ENCODE measurements around the gene CDC42BPB.
A peak's percentile ranks its signal among the peaks of the same experiment; 100 is the strongest.

Gene CDC42BPB

DNA sequence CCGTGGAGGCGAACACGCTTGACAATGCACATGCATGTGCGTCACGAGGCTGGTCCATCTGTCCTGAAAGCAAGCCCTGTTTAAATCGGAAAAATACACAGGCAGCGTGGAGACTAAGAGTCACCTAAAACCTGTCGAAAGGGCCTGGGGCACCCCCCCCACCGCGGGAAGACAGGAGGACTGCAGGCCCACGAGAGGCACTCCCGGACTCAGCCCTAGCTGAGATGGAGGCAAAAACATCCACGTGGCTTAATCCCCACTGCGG, 54.1 kb downstream of the CDC42BPB start:
- no peaks in the 10 kb centered on the region for H3K4me1 ChIP-seq
- in situ Hi-C loops (cut with MboI; ENCODE audit: low sequenced_read_pairs) = no loop called here
- no peak for DNase-seq (ENCODE audit: low spot score in 2 of 2)
- no peaks in the 10 kb centered on the region for H3K9me3 ChIP-seq
- H3K27me3 ChIP-seq (ENCODE audit: low read depth) = no peaks in the 10 kb centered on the region
- H3K4me3 ChIP-seq = no peak overlapping the region
- peaks cover 41% of the 10 kb centered on the region for H3K36me3 ChIP-seq (replicated peaks)

DNA sequence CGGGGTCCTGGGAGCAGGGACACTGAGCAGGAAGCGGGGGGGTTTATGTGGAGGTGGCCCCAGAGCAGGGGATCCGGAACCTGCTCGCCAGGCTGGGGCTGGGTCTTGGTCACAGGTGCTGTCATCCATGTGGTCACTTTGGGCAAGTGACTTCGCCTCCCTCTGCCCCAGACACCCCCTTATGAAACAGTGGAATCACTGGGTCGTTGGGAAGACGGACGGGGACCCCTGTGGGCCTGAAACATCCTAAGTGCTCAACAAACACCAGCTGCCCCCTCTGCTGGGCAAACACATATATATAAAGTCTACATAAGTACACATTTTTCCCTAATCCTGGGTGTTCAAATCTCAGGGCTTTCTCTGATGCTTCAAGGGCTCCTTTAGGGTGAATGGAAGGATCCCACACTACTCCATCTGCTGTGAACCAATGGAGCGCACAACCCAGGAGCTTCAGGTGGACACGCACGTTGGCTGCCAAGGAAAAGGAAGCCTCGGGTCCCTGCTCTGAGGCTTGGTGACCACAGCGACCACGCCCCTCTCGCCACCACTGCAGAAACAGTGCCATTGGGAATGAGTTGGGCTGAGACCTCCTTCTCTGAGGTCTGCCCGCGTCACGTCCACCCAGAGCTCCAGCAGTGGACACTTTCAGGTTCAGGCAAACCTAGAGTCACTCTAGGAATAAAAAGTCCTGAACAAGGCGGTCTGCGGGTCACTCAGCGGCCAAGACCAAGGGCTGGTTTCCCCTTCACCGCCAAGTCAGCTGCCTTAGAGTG, 54.6 kb downstream of the CDC42BPB start:
- no peak for DNase-seq (ENCODE audit: low spot score in 2 of 2)
- H3K36me3 ChIP-seq (replicated peaks) = peaks cover 41% of the 10 kb centered on the region
- no peaks in the 10 kb centered on the region for H3K27me3 ChIP-seq (ENCODE audit: low read depth)
- no peak overlapping the region for H3K4me3 ChIP-seq
- in situ Hi-C loops (cut with MboI; ENCODE audit: low sequenced_read_pairs) = no loop called here
- no peaks in the 10 kb centered on the region for H3K9me3 ChIP-seq
- H3K4me1 ChIP-seq = no peaks in the 10 kb centered on the region

DNA sequence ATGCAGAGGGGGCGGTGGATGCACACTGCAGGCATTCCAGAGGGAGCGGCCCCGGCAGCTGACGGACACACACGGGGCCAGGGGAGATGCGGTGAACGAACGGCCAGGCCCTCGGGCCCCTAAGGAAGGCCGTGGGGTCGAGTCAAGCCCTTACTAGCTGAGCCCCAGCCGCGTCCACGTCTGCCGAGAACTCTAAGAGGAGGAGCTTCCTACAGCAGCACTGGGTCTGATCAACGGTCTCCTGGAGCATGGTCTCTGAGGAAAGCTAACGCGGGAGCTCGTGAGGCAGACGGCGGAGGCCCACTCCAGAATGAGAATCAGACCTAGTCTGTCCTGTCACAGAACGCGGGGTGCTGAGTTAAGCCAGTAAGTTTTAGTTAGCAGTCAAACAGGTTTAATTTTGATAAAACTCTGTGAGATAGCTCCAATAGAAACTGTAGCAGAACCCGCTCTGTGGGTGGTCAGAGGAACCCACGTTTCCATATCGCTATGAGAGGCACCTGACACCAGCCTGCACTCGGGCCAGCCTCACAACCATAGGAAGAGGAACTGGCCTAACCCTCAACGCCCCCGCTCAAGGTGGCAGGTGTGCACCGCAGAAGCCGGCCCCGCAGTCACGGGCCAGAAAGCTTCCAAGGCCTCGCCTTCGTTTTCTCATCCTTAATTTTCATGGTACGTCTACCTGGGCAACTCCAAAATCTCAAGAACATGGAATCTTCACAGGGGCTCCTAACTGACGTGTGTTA, 55.5 kb downstream of the CDC42BPB start:
- Histone ChIP-seq H3K36me3 (replicated peaks) (peaks cover 45% of the 10 kb centered on the region), H3K9me3 (no peaks in the 10 kb centered on the region), H3K27me3 (ENCODE audit: low read depth) (no peaks in the 10 kb centered on the region), H3K4me3 (no peak overlapping the region), H3K4me1 (no peaks in the 10 kb centered on the region)
- in situ Hi-C loops (cut with MboI; ENCODE audit: low sequenced_read_pairs) = no loop called here
- DNase-seq (ENCODE audit: low spot score in 2 of 2) = no peak

DNA sequence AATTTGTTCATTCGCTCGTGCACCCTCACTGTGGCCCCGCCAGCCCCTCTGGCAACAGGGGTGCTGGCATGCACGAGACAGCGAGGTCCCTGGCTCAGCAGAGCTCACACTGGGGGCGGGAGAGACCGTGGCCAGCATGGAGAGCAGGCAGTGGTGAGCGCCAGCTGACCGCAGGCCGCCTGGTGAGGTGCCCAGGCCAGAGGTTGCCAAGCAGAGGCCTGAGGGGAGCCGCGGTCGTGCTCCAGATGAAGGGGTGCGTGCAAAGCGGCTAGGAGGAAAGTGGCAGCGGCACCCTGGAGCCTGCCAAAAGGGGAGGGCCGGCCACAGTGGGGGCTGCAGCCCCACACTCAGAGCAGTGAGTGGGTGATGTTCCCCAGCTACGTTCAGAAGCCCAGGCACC, 56.1 kb downstream of the CDC42BPB start:
- peaks cover 46% of the 10 kb centered on the region for H3K36me3 ChIP-seq (replicated peaks)
- no peaks in the 10 kb centered on the region for H3K9me3 ChIP-seq
- H3K27me3 ChIP-seq (ENCODE audit: low read depth) = no peaks in the 10 kb centered on the region
- no peak for DNase-seq (ENCODE audit: low spot score in 2 of 2)
- H3K4me1 ChIP-seq = no peaks in the 10 kb centered on the region
- no peak overlapping the region for H3K4me3 ChIP-seq
- in situ Hi-C loops (cut with MboI; ENCODE audit: low sequenced_read_pairs) = no loop called here

DNA sequence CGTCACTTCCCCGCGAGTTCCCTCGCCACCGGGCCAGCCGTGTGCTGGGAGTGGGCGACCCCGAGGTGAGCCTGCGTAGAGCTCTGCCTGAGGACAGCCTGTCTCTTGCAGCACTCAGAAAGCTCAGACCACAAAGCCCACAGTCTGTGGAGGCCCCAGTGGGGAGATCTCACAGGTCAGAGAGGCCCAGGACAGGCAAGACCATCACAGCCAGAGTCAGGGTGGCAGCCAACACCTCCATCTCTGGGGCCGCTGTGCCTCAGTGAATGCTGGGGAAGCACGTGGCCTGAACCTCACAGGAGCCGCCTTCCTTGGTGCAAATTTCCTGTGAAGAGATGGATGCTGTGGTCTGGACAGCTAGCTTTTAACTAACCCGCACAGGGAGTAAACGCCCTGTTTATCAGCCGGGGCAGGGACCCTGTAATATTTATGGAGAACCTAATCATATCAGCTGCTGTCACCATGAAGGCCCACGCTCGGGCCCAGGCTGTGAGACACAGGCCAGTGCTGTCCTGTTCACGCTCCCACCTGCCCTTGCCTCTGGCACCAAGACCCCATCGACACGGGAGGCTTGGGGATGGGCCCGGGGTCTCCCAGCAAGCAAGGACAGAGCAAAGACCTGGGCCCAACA, 56.9 kb downstream of the CDC42BPB start:
- no peak for DNase-seq (ENCODE audit: low spot score in 2 of 2)
- Histone ChIP-seq H3K36me3 (replicated peaks) (peaks cover 43% of the 10 kb centered on the region), H3K27me3 (ENCODE audit: low read depth) (no peaks in the 10 kb centered on the region), H3K9me3 (no peaks in the 10 kb centered on the region), H3K4me3 (no peak overlapping the region), H3K4me1 (no peaks in the 10 kb centered on the region)
- in situ Hi-C loops (cut with MboI; ENCODE audit: low sequenced_read_pairs) = no loop called here

DNA sequence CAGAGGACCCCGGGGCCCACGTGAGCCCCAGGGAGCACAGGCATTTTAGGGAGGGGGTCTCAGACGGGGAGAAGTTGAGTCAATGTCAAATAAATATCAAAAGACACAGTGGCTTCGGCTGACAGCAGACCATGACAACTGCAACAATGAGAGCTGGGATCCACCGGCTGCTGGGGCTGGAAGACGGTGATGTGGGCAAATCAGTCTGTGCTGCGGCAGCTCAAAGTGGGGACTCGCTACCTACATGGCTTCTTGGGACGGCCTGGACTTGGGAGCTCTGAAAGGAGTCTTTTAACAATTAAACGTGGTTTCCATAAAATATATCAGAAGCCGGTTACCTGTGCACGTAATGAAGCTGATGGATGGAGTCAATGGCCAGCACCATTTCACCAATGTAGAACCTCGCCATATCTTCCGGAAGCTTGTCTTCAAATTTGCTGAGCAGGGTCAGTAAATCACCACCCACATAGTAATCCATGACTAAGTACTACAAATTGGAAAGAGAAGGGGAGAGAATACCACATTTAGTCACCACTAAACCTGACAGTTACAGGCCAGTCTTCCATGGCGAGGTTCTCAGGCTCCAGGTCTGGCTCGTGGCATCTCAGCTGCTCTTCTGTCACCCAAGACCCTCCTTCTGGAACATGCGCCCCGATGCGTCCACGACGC, 58.0 kb downstream of the CDC42BPB start:
- no peak for DNase-seq (ENCODE audit: low spot score in 2 of 2)
- Histone ChIP-seq H3K9me3 (no peaks in the 10 kb centered on the region), H3K27me3 (ENCODE audit: low read depth) (no peaks in the 10 kb centered on the region), H3K4me1 (no peaks in the 10 kb centered on the region), H3K4me3 (no peak overlapping the region), H3K36me3 (replicated peaks) (peaks cover 47% of the 10 kb centered on the region)
- in situ Hi-C loops (cut with MboI; ENCODE audit: low sequenced_read_pairs) = no loop called here

DNA sequence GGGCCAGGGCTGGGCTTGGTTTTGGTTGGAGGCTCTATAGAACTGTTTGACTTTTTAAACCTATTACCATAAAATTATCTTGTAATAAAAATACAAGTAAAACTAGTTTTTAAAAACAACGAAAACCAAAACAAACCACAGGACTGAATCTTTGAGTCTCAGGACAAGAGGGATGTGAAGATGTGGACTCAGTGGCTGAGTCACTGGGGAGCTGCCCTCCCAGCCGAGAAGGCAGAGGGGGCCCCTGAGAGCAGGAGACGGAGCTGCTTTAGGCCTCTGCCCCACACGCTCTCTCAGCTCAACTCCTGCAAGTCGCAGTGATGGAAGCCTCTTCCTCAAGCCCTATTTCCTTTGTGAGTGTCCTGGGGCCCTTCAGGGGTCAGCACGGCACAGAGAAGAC, 59.0 kb downstream of the CDC42BPB start:
- no peak overlapping the region for H3K4me3 ChIP-seq
- H3K27me3 ChIP-seq (ENCODE audit: low read depth) = no peaks in the 10 kb centered on the region
- DNase-seq (ENCODE audit: low spot score in 2 of 2) = no peak
- H3K36me3 ChIP-seq (replicated peaks) = peaks cover 43% of the 10 kb centered on the region
- no peaks in the 10 kb centered on the region for H3K9me3 ChIP-seq
- in situ Hi-C loops (cut with MboI; ENCODE audit: low sequenced_read_pairs) = no loop called here
- no peaks in the 10 kb centered on the region for H3K4me1 ChIP-seq

DNA sequence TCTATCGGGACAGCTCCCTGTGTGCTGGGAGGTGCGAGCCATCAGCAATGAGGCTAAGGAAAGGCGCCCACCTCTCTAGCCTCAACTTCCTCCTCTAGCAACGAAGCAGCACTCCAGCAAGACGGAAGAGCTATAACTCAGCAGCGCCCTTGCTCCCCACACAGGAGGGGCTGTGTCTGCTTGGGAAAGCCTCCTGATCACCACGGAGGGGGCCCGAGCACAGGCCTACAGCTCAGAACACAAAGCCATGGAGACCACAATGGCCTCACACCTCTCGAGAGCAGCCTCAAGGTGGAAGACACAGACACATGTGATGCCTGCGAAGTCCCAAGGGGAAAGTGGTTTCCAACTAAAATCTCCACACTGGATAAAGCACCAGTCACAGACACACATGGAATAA, 60.4 kb downstream of the CDC42BPB start:
- in situ Hi-C loops (cut with MboI; ENCODE audit: low sequenced_read_pairs) = no loop called here
- peaks cover 38% of the 10 kb centered on the region for H3K36me3 ChIP-seq (replicated peaks)

DNA sequence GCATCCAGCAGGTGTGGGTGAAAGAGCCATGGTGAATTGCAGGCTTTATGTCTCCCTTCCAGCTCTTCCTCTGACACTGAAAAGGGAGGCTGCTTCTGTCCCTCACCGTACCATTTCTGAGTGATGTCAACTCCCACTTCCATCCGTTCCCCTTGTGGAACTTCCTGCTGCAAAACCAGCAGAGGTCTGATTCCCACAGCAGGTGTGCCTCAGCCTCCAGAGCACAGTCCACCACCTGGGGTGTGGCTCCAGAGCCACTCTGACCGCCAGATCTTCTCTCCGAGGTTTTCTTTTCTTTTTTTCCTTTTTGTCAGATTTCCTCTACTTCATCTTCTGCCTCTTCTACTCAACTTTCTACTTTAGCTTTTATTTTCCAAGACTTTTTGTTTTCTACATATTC, 62.7 kb downstream of the CDC42BPB start:
- H3K4me1 ChIP-seq = no peaks in the 10 kb centered on the region
- H3K9me3 ChIP-seq = no peaks in the 10 kb centered on the region
- DNase-seq (ENCODE audit: low spot score in 2 of 2) = no peak
- peaks cover 43% of the 10 kb centered on the region for H3K36me3 ChIP-seq (replicated peaks)
- in situ Hi-C loops (cut with MboI; ENCODE audit: low sequenced_read_pairs) = no loop called here
- no peaks in the 10 kb centered on the region for H3K27me3 ChIP-seq (ENCODE audit: low read depth)
- H3K4me3 ChIP-seq = no peak overlapping the region

More for the DNA sequence above, 60.4 kb downstream of the CDC42BPB start:
- Histone ChIP-seq H3K9me3 (no peaks in the 10 kb centered on the region), H3K4me1 (no peaks in the 10 kb centered on the region), H3K27me3 (ENCODE audit: low read depth) (no peaks in the 10 kb centered on the region), H3K4me3 (no peak overlapping the region)
- no peak for DNase-seq (ENCODE audit: low spot score in 2 of 2)

DNA sequence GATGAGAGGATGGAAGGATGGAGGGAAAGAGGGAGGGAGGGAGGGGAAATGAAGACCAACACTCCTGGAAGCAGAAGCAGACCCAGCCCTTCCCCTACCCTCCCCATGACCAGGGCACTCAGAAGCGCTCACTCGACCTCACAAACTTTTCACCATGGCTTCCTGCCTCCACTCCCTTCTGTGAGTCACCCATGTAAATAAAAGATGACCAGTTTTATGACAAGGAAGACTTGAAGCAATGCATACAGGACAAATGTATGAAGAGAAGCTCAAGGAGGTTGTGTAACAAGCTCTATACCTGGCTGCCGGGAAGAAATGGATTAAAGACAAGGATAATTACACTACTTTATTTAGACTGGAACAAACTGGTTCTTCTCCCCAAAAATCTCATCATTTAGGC, 63.8 kb downstream of the CDC42BPB start:
- DNase-seq (ENCODE audit: low spot score in 2 of 2) = no peak
- in situ Hi-C loops (cut with MboI; ENCODE audit: low sequenced_read_pairs) = no loop called here
- H3K4me3 ChIP-seq = no peak overlapping the region
- peaks cover 43% of the 10 kb centered on the region for H3K36me3 ChIP-seq (replicated peaks)
- no peaks in the 10 kb centered on the region for H3K9me3 ChIP-seq
- H3K27me3 ChIP-seq (ENCODE audit: low read depth) = no peaks in the 10 kb centered on the region
- H3K4me1 ChIP-seq = no peaks in the 10 kb centered on the region

DNA sequence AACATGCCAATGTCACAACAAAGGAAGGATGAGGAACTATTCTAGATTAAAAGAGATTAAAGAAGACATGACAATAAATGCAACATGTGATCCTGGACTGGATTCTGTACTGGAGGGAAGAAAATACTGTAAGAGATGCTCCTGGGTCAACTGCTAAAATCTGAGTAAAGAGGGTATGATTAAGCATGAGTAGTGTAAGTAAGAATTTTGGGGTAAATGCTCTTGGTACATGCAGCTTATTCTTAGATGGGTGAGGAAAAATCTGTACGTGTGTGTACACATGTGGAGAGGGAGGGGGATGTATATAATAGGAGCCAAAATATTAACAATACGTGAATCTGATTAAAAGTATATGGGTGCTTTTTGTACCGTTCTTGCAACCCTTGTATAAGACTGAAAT, 66.0 kb downstream of the CDC42BPB start:
- peaks cover 29% of the 10 kb centered on the region for H3K36me3 ChIP-seq (replicated peaks)
- no peak overlapping the region for H3K4me3 ChIP-seq
- H3K4me1 ChIP-seq = no peaks in the 10 kb centered on the region
- in situ Hi-C loops (cut with MboI; ENCODE audit: low sequenced_read_pairs) = no loop called here
- no peaks in the 10 kb centered on the region for H3K9me3 ChIP-seq
- no peaks in the 10 kb centered on the region for H3K27me3 ChIP-seq (ENCODE audit: low read depth)
- no peak for DNase-seq (ENCODE audit: low spot score in 2 of 2)

DNA sequence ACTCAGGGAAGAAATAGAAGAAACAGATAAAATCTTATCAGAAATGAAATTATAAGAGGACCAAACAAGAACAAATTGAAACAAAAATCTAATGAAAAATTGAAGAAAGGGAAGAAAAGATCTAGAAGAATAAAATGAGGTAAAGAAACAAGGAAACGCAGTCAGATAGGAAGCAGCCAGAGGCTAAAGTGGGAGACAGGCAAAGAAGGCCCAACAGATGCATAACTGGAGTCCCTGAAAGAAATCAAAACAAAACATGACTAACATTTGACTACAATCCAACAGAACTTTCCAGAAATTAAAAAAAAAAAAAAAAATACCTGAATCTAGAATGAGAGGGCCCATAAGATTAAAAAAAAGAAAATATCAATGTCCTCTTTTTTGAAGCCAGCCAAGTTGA, 69.3 kb downstream of the CDC42BPB start:
- in situ Hi-C loops (cut with MboI; ENCODE audit: low sequenced_read_pairs) = no loop called here
- Histone ChIP-seq H3K36me3 (replicated peaks) (peaks cover 44% of the 10 kb centered on the region), H3K27me3 (ENCODE audit: low read depth) (no peaks in the 10 kb centered on the region), H3K4me3 (no peak overlapping the region), H3K4me1 (no peaks in the 10 kb centered on the region), H3K9me3 (no peaks in the 10 kb centered on the region)
- no peak for DNase-seq (ENCODE audit: low spot score in 2 of 2)

DNA sequence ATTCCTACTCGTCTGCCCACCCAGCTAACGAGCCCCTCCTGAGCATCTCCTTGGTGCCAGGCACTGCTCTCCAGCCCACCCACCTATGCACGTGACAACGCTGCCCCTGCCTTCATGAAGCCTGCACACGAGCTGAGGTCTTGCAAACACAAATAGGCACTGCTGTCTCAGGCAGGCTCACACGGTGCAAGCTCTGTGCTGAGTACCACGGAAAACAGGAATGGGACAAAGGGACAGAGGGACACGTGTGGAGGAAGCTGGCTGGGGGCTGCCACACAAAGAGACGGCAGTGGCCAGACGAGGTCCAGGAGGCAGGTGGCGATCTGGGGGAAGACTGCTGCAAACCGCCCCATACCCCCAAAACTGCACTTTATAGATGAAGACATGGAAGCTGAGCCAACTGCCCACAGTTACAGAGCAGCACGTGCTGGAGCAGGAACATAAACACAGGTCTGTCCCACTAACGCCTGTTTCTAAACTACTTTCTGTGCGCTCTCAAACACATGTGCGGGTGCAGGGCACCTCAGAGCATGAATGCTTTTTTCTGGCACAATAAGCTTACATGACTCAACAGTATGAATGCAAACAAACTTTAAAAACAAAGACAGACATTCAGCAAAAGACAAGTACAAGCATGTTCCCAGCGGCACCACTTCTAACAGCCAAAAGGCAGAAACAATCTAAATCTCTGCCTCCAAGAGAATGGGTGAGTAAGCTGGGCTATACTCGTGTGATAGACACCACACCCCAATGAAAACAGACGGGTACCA, 70.4 kb downstream of the CDC42BPB start:
- peaks cover 39% of the 10 kb centered on the region for H3K36me3 ChIP-seq (replicated peaks)
- DNase-seq (ENCODE audit: low spot score in 2 of 2) = peak; percentile 6 to 27

More for the DNA sequence above, 70.4 kb downstream of the CDC42BPB start:
- Histone ChIP-seq H3K9me3 (no peaks in the 10 kb centered on the region), H3K4me1 (no peaks in the 10 kb centered on the region), H3K27me3 (ENCODE audit: low read depth) (no peaks in the 10 kb centered on the region), H3K4me3 (no peak overlapping the region)
- in situ Hi-C loops (cut with MboI; ENCODE audit: low sequenced_read_pairs) = no loop called here

Measured in HAP-1 (cell line).